ENCODE results near the gene S100A7A. TPM values are rescaled to one million over a fixed set of nuclear protein-coding genes. Genes with fewer than 3 reads are reported as not detected.

The S100A7A gene
- total RNA-seq (not detected), polyA plus RNA-seq (not detected)

DNA sequence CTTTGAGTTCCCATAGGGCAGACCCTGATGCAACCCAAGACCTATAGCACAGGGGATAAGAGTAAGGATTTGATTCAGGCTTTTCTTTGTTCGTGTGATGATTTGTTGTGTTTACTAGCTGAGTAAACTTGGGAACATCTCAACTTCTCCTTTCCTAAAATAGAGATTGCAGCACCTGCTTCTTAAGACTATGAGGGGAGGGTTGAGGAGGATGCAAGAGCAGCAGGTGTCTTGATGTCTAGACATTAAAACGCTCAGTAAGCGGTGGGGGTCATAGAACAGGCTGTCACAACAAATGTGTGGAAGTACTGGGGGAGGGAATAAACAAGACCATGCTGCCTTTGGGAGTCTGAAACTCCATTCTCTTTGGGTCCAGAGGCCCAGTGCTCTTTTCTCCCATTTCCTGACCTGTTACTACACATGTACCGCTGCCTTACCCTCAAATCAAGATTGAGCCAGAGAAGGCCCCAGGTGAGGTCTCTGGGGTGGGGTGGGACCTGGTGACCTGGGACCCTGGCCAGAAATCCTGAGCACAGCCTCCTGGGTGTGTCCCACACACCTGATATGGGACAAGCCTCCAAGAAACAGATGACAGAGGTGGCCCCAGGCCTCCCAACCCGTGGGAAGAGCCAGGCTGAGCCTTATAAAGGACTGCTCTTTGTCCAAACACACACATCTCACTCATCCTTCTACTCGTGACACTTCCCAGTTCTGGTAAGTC, at the start of gene S100A7A:
Gene S100A7A, plus strand, starts transcription at position 671 of the 721 bp plus-strand sequence. CDS start 1,563 bp downstream, outside the sequence.
- Histone ChIP-seq H3K27ac (ENCODE audit: low read depth in 1 of 2, low read length in 2 of 2) (no peak within 1 kb of the TSS), H3K36me3 (ENCODE audit: control insufficient read depth in 4 of 4, insufficient read depth in 3 of 4, low read depth in 1 of 4, low read length in 3 of 4) (no peaks in the 10 kb centered on the region), H3K4me3 (ENCODE audit: low read depth in 1 of 3, low read length in 3 of 3) (no peak within 1 kb of the TSS), H3K4me1 (ENCODE audit: control insufficient read depth in 4 of 4, insufficient read depth in 4 of 4, low read length in 3 of 4) (no peaks in the 10 kb centered on the region), H3K9me3 (ENCODE audit: control insufficient read depth in 4 of 4, low read length in 3 of 4) (peaks cover 0 to 3% (median under 1%) of the 10 kb centered on the region in 4 donors), H3K9ac (ENCODE audit: low read depth in 1 of 2, low read length in 2 of 2) (no peak within 1 kb of the TSS), H3K27me3 (ENCODE audit: control insufficient read depth in 4 of 4, insufficient read depth in 4 of 4, low read length in 3 of 4) (no peaks in the 10 kb centered on the region)
- DNase-seq (ENCODE audit: low spot score) = no peak
- TF ChIP-seq RAD21 (IDR thresholded peaks at IDR 0.05) (no peak), YY1 (IDR thresholded peaks at IDR 0.05) (no peak), JUND (IDR thresholded peaks at IDR 0.05) (no peak), ATF3 (IDR thresholded peaks at IDR 0.05) (no peak), TAF1 (conservative IDR thresholded peaks at IDR 0.05) (no peak), CTCF (IDR thresholded peaks at IDR 0.05; ENCODE audit: low read depth, low read length, missing input control) (no peak), EGR1 (IDR thresholded peaks at IDR 0.05; ENCODE audit: low read depth in 2 of 2) (no peak), HNF4G (IDR thresholded peaks at IDR 0.05) (no peak), ZBTB33 (IDR thresholded peaks at IDR 0.05) (no peak)
- TF ChIP-seq, protein P1, sequence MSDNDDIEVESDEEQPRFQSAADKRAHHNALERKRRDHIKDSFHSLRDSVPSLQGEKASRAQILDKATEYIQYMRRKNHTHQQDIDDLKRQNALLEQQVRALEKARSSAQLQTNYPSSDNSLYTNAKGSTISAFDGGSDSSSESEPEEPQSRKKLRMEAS (IDR thresholded peaks at IDR 0.05) = no peak
- 66% methylated on average over 6 of the region's 6 CpGs for WGBS

- no peaks in the 10 kb centered on the region for H3K36me3 ChIP-seq (ENCODE audit: control insufficient read depth in 4 of 4, insufficient read depth in 3 of 4, low read depth in 1 of 4, low read length in 3 of 4)
- DNase-seq (ENCODE audit: low spot score) = no peak
- TF ChIP-seq GABPA (IDR thresholded peaks at IDR 0.05 in 1 of 2, conservative IDR thresholded peaks at IDR 0.05 in 1 of 2) = no peak
- TF ChIP-seq ATF3 (IDR thresholded peaks at IDR 0.05) = no peak
- no peak for TF ChIP-seq REST (IDR thresholded peaks at IDR 0.05)
- no peak for TF ChIP-seq HNF4G (IDR thresholded peaks at IDR 0.05)
- no peak for TF ChIP-seq ZBTB33 (IDR thresholded peaks at IDR 0.05)
- TF ChIP-seq RAD21 (IDR thresholded peaks at IDR 0.05) = no peak
- TF ChIP-seq YY1 (IDR thresholded peaks at IDR 0.05) = no peak
- no peak for TF ChIP-seq NR2F2 (IDR thresholded peaks at IDR 0.05)
- TF ChIP-seq, protein P1 (IDR thresholded peaks at IDR 0.05) = no peak
- TF ChIP-seq CTCF (IDR thresholded peaks at IDR 0.05; ENCODE audit: low read depth, low read length, missing input control) = no peak
- no peak for TF ChIP-seq HNF4A (conservative IDR thresholded peaks at IDR 0.05)
- TF ChIP-seq JUND (IDR thresholded peaks at IDR 0.05) = no peak
- H3K4me1 ChIP-seq (ENCODE audit: control insufficient read depth in 4 of 4, insufficient read depth in 4 of 4, low read length in 3 of 4) = no peaks in the 10 kb centered on the region
- H3K27ac ChIP-seq (ENCODE audit: low read depth in 1 of 2, low read length in 2 of 2) = no peak overlapping the region
- H3K9me3 ChIP-seq (ENCODE audit: control insufficient read depth in 4 of 4, low read length in 3 of 4) = no peaks in the 10 kb centered on the region
- H3K9ac ChIP-seq (ENCODE audit: low read depth in 1 of 2, low read length in 2 of 2) = no peak overlapping the region
- H3K27me3 ChIP-seq (ENCODE audit: control insufficient read depth in 4 of 4, insufficient read depth in 4 of 4, low read length in 3 of 4) = peaks cover 0 to 4% (median 1%) of the 10 kb centered on the region in 4 donors
- WGBS = 72% methylated on average over 2 of the region's 2 CpGs
- no peak overlapping the region for H3K4me3 ChIP-seq (ENCODE audit: low read depth in 1 of 3, low read length in 3 of 3)
Observed at GRCh38 chr1:153367090-153367489, 49.2 kb upstream of the S100A7A start.
